Skeletal muscle tissue (tissue), 4 donors: ENCODE results near the gene IL17C. TPM values are rescaled to one million over a fixed set of nuclear protein-coding genes. Genes with fewer than 3 reads are reported as not detected.

Source experiments
- H3K27ac ChIP-seq: one replicate; pipeline ENCODE4 v1.7.0; 2013; ENCODE audit warnings: mild to moderate bottlenecking, low read depth, low read length, inconsistent platforms
- H3K27me3 ChIP-seq, 3 donors: one replicate each; pipeline ENCODE4 v1.7.0; 2013; ENCODE audit warnings: low read length in 3 of 3; ENCODE audit not compliant: control insufficient read depth in 3 of 3, insufficient read depth in 3 of 3
- H3K36me3 ChIP-seq, 3 donors: one replicate each; pipeline ENCODE4 v1.7.0; 2013; ENCODE audit warnings: low read length in 3 of 3; ENCODE audit not compliant: control insufficient read depth in 3 of 3, insufficient read depth in 3 of 3
- H3K4me1 ChIP-seq, 3 donors: one replicate each; pipeline ENCODE4 v1.7.0; 2013; ENCODE audit warnings: low read length in 3 of 3, mild to moderate bottlenecking in 3 of 3; ENCODE audit not compliant: control insufficient read depth in 3 of 3, insufficient read depth in 3 of 3
- H3K4me3 ChIP-seq, 3 donors: one replicate each; pipeline ENCODE4 v1.7.0; 2013; ENCODE audit warnings: low read length in 3 of 3
- H3K9ac ChIP-seq, 3 donors: one replicate each; pipeline ENCODE4 v1.7.0; 2013; ENCODE audit warnings: low read length in 3 of 3, mild to moderate bottlenecking in 3 of 3, moderate library complexity in 2 of 3, low read depth in 1 of 3
- H3K9me3 ChIP-seq, 3 donors: one replicate each; pipeline ENCODE4 v1.7.0; 2013; ENCODE audit warnings: low read length in 3 of 3; ENCODE audit not compliant: control insufficient read depth in 3 of 3
- total RNA-seq: library from RNA; depleted of rRNA; stranded (reverse); fragments of >200 nt; gene quantifications from one replicate; pipeline ENCODE4 v1.2.3, GENCODE V29; 2014
- donor health status: Osteomylitis.

The IL17C gene
- total RNA-seq, 1 donor from 2014 or later: not detected

GRCh38 chr16:88627531-88628411 is 10.6 kb upstream of the IL17C start:
- no peaks in the 10 kb centered on the region for H3K27me3 ChIP-seq
- H3K9ac ChIP-seq: peak overlapping the region in 1 of 3 donors; percentile 8
- H3K36me3 ChIP-seq: peaks cover 63 to 66% (median 63%) of the 10 kb centered on the region in 3 donors
- H3K27ac ChIP-seq: no peak overlapping the region
- H3K9me3 ChIP-seq: no peaks in the 10 kb centered on the region
- peaks cover 0 to 2% (median 0%) of the 10 kb centered on the region in 3 donors for H3K4me1 ChIP-seq
- no peak overlapping the region for H3K4me3 ChIP-seq

DNA sequence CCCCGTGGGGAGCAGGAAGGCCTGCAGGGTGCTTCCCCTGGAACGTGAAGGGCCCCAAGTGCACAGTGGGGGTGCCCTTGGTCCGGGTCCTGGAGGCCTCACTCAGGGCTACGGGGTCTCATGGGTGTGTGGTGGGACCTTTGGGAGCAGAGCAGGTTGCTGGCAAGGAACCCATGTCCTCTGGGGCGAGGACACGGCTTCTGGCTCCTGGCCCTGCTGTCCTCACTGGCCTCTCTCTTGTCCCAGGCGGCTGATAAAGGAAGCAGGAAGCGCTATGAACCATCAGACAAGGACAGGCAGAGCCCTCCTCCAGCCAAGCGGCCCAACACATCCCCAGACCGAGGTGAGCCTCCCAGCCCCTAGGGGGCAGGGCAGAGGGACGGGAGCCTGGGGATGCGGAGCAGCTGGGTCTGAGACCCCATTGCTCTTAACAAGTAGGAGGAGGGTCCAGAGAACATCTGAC is 9.8 kb upstream of the IL17C start:
- Histone ChIP-seq H3K27me3 (peaks cover 0 to under 1% (median 0%) of the 10 kb centered on the region in 3 donors), H3K4me1 (peaks cover 0 to 2% (median 0%) of the 10 kb centered on the region in 3 donors), H3K9me3 (no peaks in the 10 kb centered on the region), H3K4me3 (no peak overlapping the region), H3K36me3 (peaks cover 58 to 60% (median 59%) of the 10 kb centered on the region in 3 donors), H3K27ac (no peak overlapping the region), H3K9ac (no peak overlapping the region)

DNA sequence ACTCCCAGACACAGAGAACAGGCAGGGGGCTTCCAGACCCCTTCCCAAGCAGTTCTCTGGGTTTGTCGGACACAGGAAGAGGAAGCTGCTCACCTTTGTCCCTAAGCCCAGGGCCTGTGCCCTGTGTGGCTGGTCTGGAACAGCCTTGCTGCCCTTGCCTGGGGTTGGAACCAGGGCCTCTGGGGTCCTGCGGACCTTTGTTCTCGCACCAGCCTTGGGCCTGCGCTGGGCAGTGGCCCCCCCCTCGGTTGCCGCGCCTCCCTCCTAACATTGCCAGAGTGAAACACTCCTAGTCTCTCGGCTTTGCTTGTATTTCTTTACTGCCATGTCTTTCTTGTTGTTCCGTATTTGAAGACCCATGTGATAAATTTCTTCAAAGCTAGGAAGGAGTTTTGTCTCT is 8.5 kb upstream of the IL17C start:
- Histone ChIP-seq H3K9me3 (no peaks in the 10 kb centered on the region), H3K4me1 (peaks cover 0 to 2% (median 0%) of the 10 kb centered on the region in 3 donors), H3K27me3 (peaks cover 0 to 3% (median 0%) of the 10 kb centered on the region in 3 donors), H3K36me3 (peaks cover 45 to 51% (median 48%) of the 10 kb centered on the region in 3 donors), H3K9ac (no peak overlapping the region), H3K4me3 (no peak overlapping the region), H3K27ac (no peak overlapping the region)

DNA sequence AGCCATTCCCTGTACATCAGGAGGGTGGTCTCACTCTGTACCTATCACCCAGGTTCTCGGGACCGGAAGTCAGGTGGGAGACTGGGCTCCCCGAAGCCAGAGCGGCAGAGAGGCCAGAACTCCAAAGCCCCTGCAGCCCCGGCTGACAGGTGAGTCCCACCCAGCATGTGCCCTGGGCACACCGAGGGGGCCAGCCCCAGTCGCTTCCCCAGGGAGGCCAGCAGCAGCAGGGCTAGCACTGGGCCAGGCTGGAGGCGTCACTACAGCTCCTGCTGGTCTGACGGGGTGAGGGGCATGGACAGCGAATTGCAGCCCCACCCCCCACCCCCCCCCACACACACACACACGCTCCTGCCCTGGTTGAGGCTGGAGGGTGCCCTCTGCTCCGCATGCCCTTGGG is 7.9 kb upstream of the IL17C start:
- Histone ChIP-seq H3K27ac (no peak overlapping the region), H3K27me3 (peaks cover 0 to 8% (median 0%) of the 10 kb centered on the region in 3 donors), H3K9ac (no peak overlapping the region), H3K9me3 (no peaks in the 10 kb centered on the region), H3K4me3 (no peak overlapping the region), H3K4me1 (peaks cover 0 to 2% (median 0%) of the 10 kb centered on the region in 3 donors), H3K36me3 (peaks cover 39 to 45% (median 42%) of the 10 kb centered on the region in 3 donors)

GRCh38 chr16:88630941-88631340 is 7.4 kb upstream of the IL17C start:
- Histone ChIP-seq H3K27me3 (peaks cover 0 to 13% (median 0%) of the 10 kb centered on the region in 3 donors), H3K9me3 (no peaks in the 10 kb centered on the region), H3K9ac (no peak overlapping the region), H3K27ac (peak overlapping the region; percentile 12), H3K4me3 (no peak overlapping the region), H3K4me1 (peaks cover 0 to 2% (median 0%) of the 10 kb centered on the region in 3 donors), H3K36me3 (peaks cover 38 to 44% (median 41%) of the 10 kb centered on the region in 3 donors)

GRCh38 chr16:88631384-88631783 is 7.0 kb upstream of the IL17C start:
- H3K27me3 ChIP-seq: peaks cover 0 to 15% (median 2%) of the 10 kb centered on the region in 3 donors
- H3K9me3 ChIP-seq: no peaks in the 10 kb centered on the region
- H3K9ac ChIP-seq: no peak overlapping the region
- peaks cover 0 to 2% (median 0%) of the 10 kb centered on the region in 3 donors for H3K4me1 ChIP-seq
- peaks cover 34 to 44% (median 41%) of the 10 kb centered on the region in 3 donors for H3K36me3 ChIP-seq
- no peak overlapping the region for H3K27ac ChIP-seq
- no peak overlapping the region for H3K4me3 ChIP-seq

DNA sequence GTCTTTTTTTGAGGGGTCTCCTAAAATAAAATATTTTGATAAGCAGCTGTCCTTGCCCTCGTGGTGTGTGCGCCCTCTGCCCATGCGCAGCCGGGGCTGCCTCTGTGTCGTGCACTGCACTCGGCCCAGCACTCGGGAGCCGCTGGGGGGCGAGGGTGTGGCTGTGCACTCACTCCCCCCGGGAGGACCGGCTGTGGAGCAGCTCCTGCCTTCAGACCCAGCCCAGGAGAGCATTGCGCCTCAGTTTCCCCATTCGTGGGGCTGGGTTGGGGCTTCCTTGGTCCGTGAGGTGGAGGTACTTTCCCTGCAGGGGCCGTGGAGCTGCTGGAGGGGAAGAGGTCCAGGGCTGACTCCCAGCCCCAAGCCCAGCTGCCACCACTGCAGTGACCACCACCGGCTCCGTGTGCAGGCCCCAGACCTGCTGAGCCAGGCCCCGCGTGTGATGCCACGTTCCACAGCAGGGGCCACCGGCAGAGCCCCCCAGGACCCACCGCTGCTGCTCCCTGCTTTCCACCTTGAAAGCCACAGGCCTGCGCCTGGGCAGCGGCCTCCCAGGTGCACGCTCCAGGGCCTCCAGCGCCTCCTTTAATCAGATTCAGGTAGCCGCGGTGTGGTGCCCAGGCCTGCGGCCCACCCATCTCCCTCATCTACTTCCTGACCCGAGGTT is 6.3 kb upstream of the IL17C start:
- Histone ChIP-seq H3K4me3 (no peak overlapping the region), H3K9me3 (no peaks in the 10 kb centered on the region), H3K27me3 (peaks cover 0 to 15% (median 7%) of the 10 kb centered on the region in 3 donors), H3K36me3 (peaks cover 31 to 44% (median 38%) of the 10 kb centered on the region in 3 donors), H3K27ac (no peak overlapping the region), H3K9ac (no peak overlapping the region), H3K4me1 (peaks cover 0 to 2% (median 0%) of the 10 kb centered on the region in 3 donors)

DNA sequence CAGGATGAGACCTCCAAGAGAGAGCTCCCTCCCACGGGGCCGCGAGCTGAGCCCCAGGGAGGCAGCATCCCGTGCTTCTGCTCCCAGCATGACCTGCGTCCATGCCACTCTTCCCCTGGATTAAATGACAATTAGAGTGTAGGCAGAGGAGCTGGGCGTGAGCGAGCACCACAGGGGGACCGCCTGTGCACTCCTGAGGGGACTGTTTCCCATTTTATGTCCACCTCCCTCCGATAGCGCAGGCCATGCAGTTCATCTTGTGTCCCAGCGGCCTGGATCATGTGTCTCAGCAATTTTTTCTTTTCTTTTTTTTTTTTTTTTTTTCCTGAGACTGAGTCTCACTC is 5.8 kb upstream of the IL17C start:
- Histone ChIP-seq H3K4me1 (peaks cover 0 to 2% (median 0%) of the 10 kb centered on the region in 3 donors), H3K27ac (no peak overlapping the region), H3K4me3 (no peak overlapping the region), H3K9me3 (no peaks in the 10 kb centered on the region), H3K36me3 (peaks cover 28 to 40% (median 33%) of the 10 kb centered on the region in 3 donors), H3K27me3 (peaks cover 0 to 16% (median 10%) of the 10 kb centered on the region in 3 donors), H3K9ac (no peak overlapping the region)

GRCh38 chr16:88633684-88634140 is 4.7 kb upstream of the IL17C start:
- Histone ChIP-seq H3K4me1 (no peaks in the 10 kb centered on the region), H3K27me3 (peaks cover 11 to 27% (median 20%) of the 10 kb centered on the region in 3 donors), H3K27ac (no peak overlapping the region), H3K36me3 (peaks cover 19 to 34% (median 23%) of the 10 kb centered on the region in 3 donors), H3K9me3 (no peaks in the 10 kb centered on the region), H3K4me3 (no peak overlapping the region), H3K9ac (no peak overlapping the region)
